HepG2 (cell line): Measurements from ENCODE around the gene SIK2. TPM values are rescaled to one million over a fixed set of nuclear protein-coding genes. Genes with fewer than 3 reads are reported as not detected.

ENCODE experiments used
- ATF2 ChIP-seq: sonication (generic); formaldehyde crosslinking; IDR thresholded peaks from 2 replicates; pipeline ENCODE4 v1.4.0; 2020; ENCODE audit warnings: missing genetic modification reagents
- ATF7-NPFF ChIP-seq: sonication (generic); formaldehyde crosslinking; IDR thresholded peaks from 2 replicates; pipeline ENCODE4 v1.8.1; 2023; ENCODE audit warnings: mild to moderate bottlenecking, low read depth, missing genetic modification reagents, moderate library complexity
- CC2D1A ChIP-seq: sonication (generic); formaldehyde crosslinking; IDR thresholded peaks from 2 replicates; pipeline ENCODE4 v1.8.1; 2023; ENCODE audit warnings: mild to moderate bottlenecking, missing genetic modification reagents
- CHCHD3 ChIP-seq: sonication (generic); formaldehyde crosslinking; IDR thresholded peaks from 2 replicates; pipeline ENCODE4 v1.8.0; 2022; ENCODE audit warnings: mild to moderate bottlenecking, missing genetic modification reagents, moderate library complexity
- DNMT3B ChIP-seq: conservative IDR thresholded peaks from 2 replicates; pipeline ENCODE4 v1.6.1; 2016; ENCODE audit warnings: missing biosample characterization, control low read depth
- EP300 ChIP-seq, 3 experiments: sonication (generic) in 1 of 3; formaldehyde crosslinking in 1 of 3; IDR thresholded peaks; 2 replicates each; pipeline versions ENCODE4 v1.5.1 to v1.6.1; 2011 to 2020; ENCODE audit warnings: low read depth in 2 of 3, low read length in 2 of 3, borderline replicate concordance in 1 of 3, improper control_type of control experiment in 1 of 3, mild to moderate bottlenecking in 1 of 3, missing genetic modification reagents in 1 of 3, moderate library complexity in 1 of 3
- ETV5 ChIP-seq: IDR thresholded peaks from 2 replicates; pipeline ENCODE4 v1.6.1; 2018; ENCODE audit warnings: missing biosample characterization, missing genetic modification reagents, inconsistent platforms, borderline replicate concordance
- GABPA ChIP-seq, 2 experiments: IDR thresholded peaks; 2 replicates each; pipeline ENCODE4 v1.6.1; 2011 to 2016; ENCODE audit warnings: low read depth in 2 of 2, low read length in 1 of 2, missing biosample characterization in 1 of 2, missing genetic modification characterization in 1 of 2
- JDP2 ChIP-seq: sonication (generic); formaldehyde crosslinking; IDR thresholded peaks from 2 replicates; pipeline ENCODE4 v1.8.1; 2022; ENCODE audit warnings: missing genetic modification reagents, borderline replicate concordance
- KDM3A ChIP-seq: IDR thresholded peaks from 2 replicates; pipeline ENCODE4 v1.6.1; 2018; ENCODE audit warnings: low read depth, missing compliant biosample characterization
- KLF12 ChIP-seq: sonication (generic); formaldehyde crosslinking; IDR thresholded peaks from 2 replicates; pipeline ENCODE4 v1.4.0; 2020; ENCODE audit warnings: missing genetic modification reagents, borderline replicate concordance
- MED13 ChIP-seq: sonication (generic); formaldehyde crosslinking; IDR thresholded peaks from 2 replicates; pipeline ENCODE4 v1.5.0; 2020; ENCODE audit warnings: missing genetic modification reagents
- MLLT10 ChIP-seq: sonication (generic); formaldehyde crosslinking; IDR thresholded peaks from 2 replicates; pipeline ENCODE4 v1.4.0; 2020; ENCODE audit warnings: missing genetic modification reagents
- NR0B2 ChIP-seq: sonication (generic); formaldehyde crosslinking; IDR thresholded peaks from 2 replicates; pipeline ENCODE4 v1.4.0; 2020; ENCODE audit warnings: mild to moderate bottlenecking, missing genetic modification reagents
- RBAK ChIP-seq: sonication (generic); formaldehyde crosslinking; IDR thresholded peaks from 2 replicates; pipeline ENCODE4 v1.5.1; 2020; ENCODE audit warnings: mild to moderate bottlenecking, missing genetic modification reagents
- RCOR2 ChIP-seq: IDR thresholded peaks from 2 replicates; pipeline ENCODE4 v1.6.1; 2016; ENCODE audit warnings: missing biosample characterization, missing genetic modification reagents
- RFX1 ChIP-seq: fragments of 450-650 bp; IDR thresholded peaks from 2 replicates; pipeline ENCODE4 v1.6.1; 2017
- SIN3B ChIP-seq: fragments of 150-350 bp; IDR thresholded peaks from 2 replicates; pipeline ENCODE4 v1.6.1; 2014; ENCODE audit warnings: low read length
- SP4 ChIP-seq: sonication (generic); formaldehyde crosslinking; IDR thresholded peaks from 2 replicates; pipeline ENCODE4 v1.8.1; 2023; ENCODE audit warnings: mild to moderate bottlenecking, missing genetic modification reagents
- TAF1 ChIP-seq: sonication (generic); formaldehyde crosslinking; IDR thresholded peaks from 2 replicates; pipeline ENCODE4 v1.4.0; 2020; ENCODE audit warnings: missing genetic modification reagents
- TFE3 ChIP-seq: IDR thresholded peaks from 2 replicates; pipeline ENCODE4 v1.6.1; 2016
- THAP11 ChIP-seq: IDR thresholded peaks from 2 replicates; pipeline ENCODE4 v1.6.1; 2016; ENCODE audit warnings: missing biosample characterization, missing genetic modification reagents
- U2AF1 ChIP-seq: fragments of 200-400 bp; formaldehyde crosslinking; optimal IDR thresholded peaks from 2 replicates; pipeline ENCODE3; 2017; ENCODE audit warnings: mild to moderate bottlenecking, low read depth, low read length
- YEATS4 ChIP-seq: sonication (generic); formaldehyde crosslinking; IDR thresholded peaks from 2 replicates; pipeline ENCODE4 v1.4.0; 2020; ENCODE audit warnings: missing genetic modification reagents, borderline replicate concordance
- ZBTB7A ChIP-seq: sonication (generic); formaldehyde crosslinking; IDR thresholded peaks from 2 replicates; pipeline ENCODE4 v1.8.0; 2022; ENCODE audit warnings: mild to moderate bottlenecking, missing genetic modification reagents
- ZNF362 ChIP-seq: sonication (generic); formaldehyde crosslinking; IDR thresholded peaks from 2 replicates; pipeline ENCODE4 v1.4.0; 2020; ENCODE audit warnings: missing genetic modification reagents, mild to moderate bottlenecking, borderline replicate concordance
- ZNF414 ChIP-seq: sonication (generic); formaldehyde crosslinking; IDR thresholded peaks from 2 replicates; pipeline ENCODE4 v1.5.0; 2020; ENCODE audit warnings: missing genetic modification reagents
- ZNF768 ChIP-seq: sonication (generic); formaldehyde crosslinking; IDR thresholded peaks from 2 replicates; pipeline ENCODE4 v1.4.0; 2020; ENCODE audit warnings: missing genetic modification reagents
- polyA plus RNA-seq, 8 experiments: library from polyadenylated mRNA; depleted of rRNA in 3 of 8; stranded (reverse) in 7 of 8; unstranded in 1 of 8; fragments of >200 nt; fragmentation: Illumina TruSeq in 4 of 8; extraction: Trizol in 4 of 8; gene quantifications; 2 replicates each; pipeline versions ENCODE4 v1.2.1 to v1.2.3, GENCODE V29; 2011 to 2016; ENCODE audit warnings: low read depth in 4 of 8, missing spikeins in 1 of 8, mixed read lengths in 1 of 8; ENCODE audit not compliant: insufficient read depth in 1 of 8
- total RNA-seq, 5 experiments: library from RNA; depleted of rRNA; stranded (reverse); fragments of >200 nt; fragmentation: Illumina TruSeq; extraction: Trizol; gene quantifications; 2 replicates each; pipeline ENCODE4 v1.2.3, GENCODE V29; 2016; ENCODE audit warnings: low read depth in 1 of 5

Gene SIK2
- total and polyA plus RNA-seq, 2 of the 13 experiments (the other 11 are each of a cell fraction or from before 2014, with no cell fraction given) = 8.1 to 15.4 TPM

- TF ChIP-seq SP4 (no peak), JDP2 (CRISPR knock-in tag) (no peak), ZBTB7A (no peak), NR0B2 (no peak), CC2D1A (CRISPR knock-in tag) (no peak), ZNF362 (CRISPR knock-in tag) (no peak), TFE3 (CRISPR knock-in tag) (no peak), ETV5 (no peak), EP300 (IDR thresholded peaks at IDR 0.05; ENCODE audit: low read depth in 2 of 2, low read length in 2 of 2) (peak in 1 of 2 experiments; percentile 90; a peak in 3 of 4 replicates), EP300 (CRISPR knock-in tag; IDR thresholded peaks at IDR 0.05; ENCODE audit: borderline replicate concordance) (peak; percentile 72; the same call in 1 of the 2 replicates), GABPA (IDR thresholded peaks at IDR 0.05; ENCODE audit: low read depth, low read length) (no peak), GABPA (CRISPR knock-in tag; IDR thresholded peaks at IDR 0.05; ENCODE audit: low read depth) (no peak), U2AF1 (no peak), SIN3B (no peak), TAF1 (CRISPR knock-in tag) (no peak), YEATS4 (CRISPR knock-in tag) (no peak), RCOR2 (no peak), ATF7-NPFF (no peak), RBAK (CRISPR knock-in tag) (no peak), KDM3A (CRISPR knock-in tag) (no peak), KLF12 (no peak), DNMT3B (CRISPR knock-in tag) (no peak), ZNF768 (no peak), RFX1 (no peak), MLLT10 (CRISPR knock-in tag) (no peak), THAP11 (CRISPR knock-in tag) (peak; percentile 44; the same call in 1 of the 2 replicates), ZNF414 (CRISPR knock-in tag) (no peak), CHCHD3 (no peak), ATF2 (peak; percentile 32; the same call in 1 of the 2 replicates), MED13 (CRISPR knock-in tag) (no peak)
Measured at GRCh38 chr11:111633248-111633647, 31.0 kb downstream of the SIK2 start (continued).
